ENCODE results near the gene CARNS1.

- TF ChIP-seq, protein P1, sequence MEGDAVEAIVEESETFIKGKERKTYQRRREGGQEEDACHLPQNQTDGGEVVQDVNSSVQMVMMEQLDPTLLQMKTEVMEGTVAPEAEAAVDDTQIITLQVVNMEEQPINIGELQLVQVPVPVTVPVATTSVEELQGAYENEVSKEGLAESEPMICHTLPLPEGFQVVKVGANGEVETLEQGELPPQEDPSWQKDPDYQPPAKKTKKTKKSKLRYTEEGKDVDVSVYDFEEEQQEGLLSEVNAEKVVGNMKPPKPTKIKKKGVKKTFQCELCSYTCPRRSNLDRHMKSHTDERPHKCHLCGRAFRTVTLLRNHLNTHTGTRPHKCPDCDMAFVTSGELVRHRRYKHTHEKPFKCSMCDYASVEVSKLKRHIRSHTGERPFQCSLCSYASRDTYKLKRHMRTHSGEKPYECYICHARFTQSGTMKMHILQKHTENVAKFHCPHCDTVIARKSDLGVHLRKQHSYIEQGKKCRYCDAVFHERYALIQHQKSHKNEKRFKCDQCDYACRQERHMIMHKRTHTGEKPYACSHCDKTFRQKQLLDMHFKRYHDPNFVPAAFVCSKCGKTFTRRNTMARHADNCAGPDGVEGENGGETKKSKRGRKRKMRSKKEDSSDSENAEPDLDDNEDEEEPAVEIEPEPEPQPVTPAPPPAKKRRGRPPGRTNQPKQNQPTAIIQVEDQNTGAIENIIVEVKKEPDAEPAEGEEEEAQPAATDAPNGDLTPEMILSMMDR (IDR thresholded peaks at IDR 0.05), result no peak
- TF ChIP-seq POLR2AphosphoS5 (IDR thresholded peaks at IDR 0.05), result no peak
Observed at GRCh38 chr11:67405688-67406339, 9.7 kb upstream of the CARNS1 start.

Measured in breast epithelium (tissue), 3 donors.